Subcutaneous adipose tissue (tissue), 4 donors: ENCODE data around the gene ZNF57. TPM values are rescaled to one million over a fixed set of nuclear protein-coding genes. Genes with fewer than 3 reads are reported as not detected.

Experiments
- total RNA-seq, 4 donors: library from RNA; depleted of rRNA; stranded (reverse); fragments of >200 nt; gene quantifications; one replicate each; pipeline ENCODE4 v1.1.0, GENCODE V29; 2016
- TF ChIP-seq, protein P1 (sequence below): fragments of 450-650 bp; IDR thresholded peaks from one replicate; pipeline ENCODE4 v1.5.1; 2016; ENCODE audit warnings: low read depth, mild to moderate bottlenecking, control low read depth, antibody characterized with exemption, moderate library complexity

Gene ZNF57
- total RNA-seq, 4 donors from 2014 or later = 2.9 to 5.5 (median 3.5) TPM

DNA sequence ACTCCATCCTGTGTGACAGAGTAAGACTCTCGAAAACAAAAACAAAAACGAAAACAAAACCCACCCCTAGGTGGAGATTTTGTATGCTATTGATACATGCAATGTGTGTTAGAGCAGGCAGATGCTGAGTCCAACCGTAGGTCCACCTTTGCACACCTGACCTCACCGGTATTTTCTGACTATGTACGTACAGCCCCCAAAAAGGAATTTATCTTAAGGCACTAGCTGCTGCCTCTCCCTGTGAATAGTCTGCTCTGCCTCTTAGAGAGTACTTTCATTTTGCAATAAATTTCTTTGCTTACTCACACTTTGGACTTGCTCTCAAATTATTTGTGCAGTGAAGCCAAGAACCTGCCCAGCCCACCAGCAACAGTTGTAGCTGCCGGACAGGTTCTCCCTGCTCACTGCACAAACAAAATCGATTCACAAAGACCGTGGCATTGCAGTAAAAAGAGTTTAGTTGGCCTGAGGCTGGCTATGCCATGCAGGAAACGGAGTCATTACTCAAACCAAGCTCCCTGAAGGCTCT lies 52.3 kb downstream of the ZNF57 start:
- TF ChIP-seq, protein P1, sequence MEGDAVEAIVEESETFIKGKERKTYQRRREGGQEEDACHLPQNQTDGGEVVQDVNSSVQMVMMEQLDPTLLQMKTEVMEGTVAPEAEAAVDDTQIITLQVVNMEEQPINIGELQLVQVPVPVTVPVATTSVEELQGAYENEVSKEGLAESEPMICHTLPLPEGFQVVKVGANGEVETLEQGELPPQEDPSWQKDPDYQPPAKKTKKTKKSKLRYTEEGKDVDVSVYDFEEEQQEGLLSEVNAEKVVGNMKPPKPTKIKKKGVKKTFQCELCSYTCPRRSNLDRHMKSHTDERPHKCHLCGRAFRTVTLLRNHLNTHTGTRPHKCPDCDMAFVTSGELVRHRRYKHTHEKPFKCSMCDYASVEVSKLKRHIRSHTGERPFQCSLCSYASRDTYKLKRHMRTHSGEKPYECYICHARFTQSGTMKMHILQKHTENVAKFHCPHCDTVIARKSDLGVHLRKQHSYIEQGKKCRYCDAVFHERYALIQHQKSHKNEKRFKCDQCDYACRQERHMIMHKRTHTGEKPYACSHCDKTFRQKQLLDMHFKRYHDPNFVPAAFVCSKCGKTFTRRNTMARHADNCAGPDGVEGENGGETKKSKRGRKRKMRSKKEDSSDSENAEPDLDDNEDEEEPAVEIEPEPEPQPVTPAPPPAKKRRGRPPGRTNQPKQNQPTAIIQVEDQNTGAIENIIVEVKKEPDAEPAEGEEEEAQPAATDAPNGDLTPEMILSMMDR = no peak

DNA sequence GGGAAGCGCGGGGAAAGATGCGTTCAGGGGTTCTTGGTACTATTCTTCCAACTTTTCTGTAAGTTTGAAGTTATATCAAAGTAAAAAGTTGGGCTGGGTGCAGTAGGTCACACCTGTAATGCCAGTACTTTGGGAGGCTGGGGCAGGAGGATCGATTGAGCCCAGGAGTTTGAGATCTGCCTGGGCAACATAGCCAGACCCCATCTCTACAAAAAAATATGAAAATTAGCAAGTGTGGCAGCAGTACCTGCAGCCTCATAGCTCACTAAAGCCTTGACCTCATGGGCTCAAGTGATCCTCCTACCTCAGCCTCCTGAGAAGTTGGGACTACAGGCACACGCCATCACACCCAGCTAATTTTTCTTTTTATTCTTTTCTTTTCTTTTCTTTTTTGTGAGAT lies 56.4 kb downstream of the ZNF57 start:
- TF ChIP-seq, protein P1 = no peak

DNA sequence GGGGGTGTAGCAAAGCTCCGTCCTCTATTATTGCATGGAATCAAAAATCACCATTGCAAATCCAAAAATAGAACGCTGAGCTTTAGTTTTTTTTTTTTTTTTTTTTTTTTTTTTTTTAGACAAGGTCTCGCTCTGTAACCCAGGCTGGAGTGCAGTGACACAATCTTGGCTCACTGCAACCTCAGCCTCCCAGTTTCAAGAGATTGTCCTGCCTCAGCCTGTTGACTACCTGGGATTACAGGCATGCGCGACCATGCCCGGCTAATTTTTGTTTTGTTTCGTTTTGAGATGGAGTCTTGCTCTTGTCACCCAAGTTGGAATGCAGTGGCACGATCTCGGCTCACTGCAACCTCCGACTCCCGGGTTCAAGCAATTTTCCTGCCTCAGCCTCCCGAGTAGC lies 59.4 kb downstream of the ZNF57 start:
- TF ChIP-seq, protein P1 = no peak

DNA sequence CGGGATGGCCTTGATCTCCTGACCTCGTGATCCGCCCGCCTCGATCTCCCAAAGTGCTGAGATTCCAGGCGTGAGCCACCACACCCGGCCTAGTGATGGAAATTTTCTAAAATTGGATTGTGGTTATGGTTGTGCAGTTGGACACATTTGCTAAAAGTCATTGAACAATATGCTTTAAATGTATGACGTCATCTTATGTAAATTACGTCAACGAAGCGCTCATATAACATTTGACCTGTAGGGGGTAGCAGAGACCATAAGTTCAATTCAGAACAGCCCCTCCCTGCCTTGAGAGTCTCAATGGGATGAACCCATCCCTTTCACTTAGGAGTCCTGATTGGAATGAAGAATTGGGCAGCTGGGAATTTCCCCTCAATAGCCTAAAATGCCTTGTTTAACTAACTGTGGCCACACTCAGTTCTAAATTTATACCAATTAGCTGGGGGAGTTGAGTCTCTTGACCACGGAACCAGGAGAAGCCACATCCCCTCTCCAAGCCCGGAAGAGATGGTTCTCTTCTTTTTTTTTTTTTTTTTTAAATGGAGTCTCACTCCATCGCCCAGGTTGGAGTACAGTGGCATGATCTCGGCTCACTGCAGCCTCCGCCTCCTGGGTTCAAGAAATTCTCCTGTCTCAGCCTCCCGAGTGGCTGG lies 61.4 kb downstream of the ZNF57 start:
- TF ChIP-seq, protein P1 = no peak

DNA sequence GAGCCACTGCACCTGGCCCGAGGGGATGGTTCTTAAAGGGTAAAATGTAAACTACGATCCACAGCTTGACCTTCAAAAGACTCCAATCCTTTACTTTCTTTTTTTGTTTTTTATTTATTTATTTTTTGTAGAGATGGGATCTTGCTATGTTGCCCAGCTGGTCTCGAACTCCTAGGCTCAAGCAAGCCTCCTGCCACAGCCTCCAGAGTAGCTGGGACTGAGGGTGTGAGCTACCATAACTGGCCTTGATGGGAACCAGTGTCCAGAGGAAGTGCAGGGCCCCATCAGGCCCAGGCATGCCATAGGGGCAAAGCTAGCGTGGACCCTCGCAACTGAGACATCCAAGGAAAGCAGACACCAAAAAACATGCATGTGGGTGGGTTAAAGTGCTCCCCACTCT lies 62.4 kb downstream of the ZNF57 start:
- TF ChIP-seq, protein P1 = no peak

DNA sequence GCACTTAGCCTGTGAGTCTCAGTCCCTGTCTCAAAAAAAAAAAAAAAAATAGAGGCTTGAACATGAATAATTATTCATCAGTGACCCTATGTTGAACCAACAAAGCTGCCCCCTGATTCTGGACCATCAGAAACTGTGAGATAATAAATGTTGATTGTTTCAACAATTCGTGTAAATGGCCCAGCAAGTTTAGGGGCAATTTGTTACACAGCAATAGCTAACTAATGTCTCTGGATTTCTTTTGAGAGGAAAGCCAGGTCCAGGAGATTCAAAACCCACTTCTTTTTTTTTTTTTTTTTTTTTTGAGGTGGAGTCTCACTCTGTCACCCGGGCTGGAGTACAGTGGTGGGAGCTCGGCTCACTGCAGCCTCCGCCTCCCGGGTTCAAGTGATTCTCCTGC lies 64.1 kb downstream of the ZNF57 start:
- TF ChIP-seq, protein P1 = no peak

DNA sequence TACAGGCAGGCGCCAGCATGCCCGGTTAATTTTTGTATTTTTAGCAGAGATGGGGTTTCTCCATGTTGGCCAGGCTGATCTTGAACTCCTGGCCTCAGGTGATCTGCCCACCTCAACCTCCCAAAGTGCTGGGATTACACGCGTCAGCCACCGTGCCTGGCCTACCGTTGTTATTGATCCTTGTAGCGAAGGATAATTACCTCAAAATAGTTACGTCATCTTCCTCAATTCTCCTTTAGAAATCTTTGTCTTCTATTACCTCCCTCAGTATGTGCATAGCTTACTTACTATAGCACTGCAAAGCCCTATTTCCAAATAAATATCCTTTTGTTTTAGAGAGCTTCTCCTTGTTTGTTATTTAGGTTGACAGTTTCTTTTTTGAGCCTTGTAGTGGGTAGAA lies 67.2 kb downstream of the ZNF57 start:
- TF ChIP-seq, protein P1 = no peak

Other genes with a start within 250 kb of the ZNF57 start
- 1 to 10 TPM in 2 of 4 donors, under 1 TPM in 2; 0.16 to 3.6 (median 0.82) TPM for gene GNG7, start 198.2 kb upstream of the ZNF57 start, total RNA-seq
- gene DIRAS1, start 179.6 kb upstream of the ZNF57 start, total RNA-seq = under 1 TPM in 3 of 4 donors, not detected in 1; 0.16 to 0.85 (median 0.44) TPM
- gene SLC39A3, start 160.9 kb upstream of the ZNF57 start, total RNA-seq = 10 to 100 TPM; 15.2 to 25.4 (median 21.3) TPM
- gene SGTA, start 117.7 kb upstream of the ZNF57 start, total RNA-seq = 10 to 100 TPM; 14.8 to 43.1 (median 24.2) TPM
- gene THOP1, start 115.4 kb upstream of the ZNF57 start, total RNA-seq = 10 to 100 TPM; 10.4 to 23.2 (median 21.5) TPM
- gene ZNF554, start 81.1 kb upstream of the ZNF57 start, total RNA-seq = 1 to 10 TPM; 2.4 to 7.0 (median 3.0) TPM
- gene ZNF555, start 59.5 kb upstream of the ZNF57 start, total RNA-seq = 1 to 10 TPM; 4.1 to 8.5 (median 6.1) TPM
- gene ZNF556, start 33.6 kb upstream of the ZNF57 start, total RNA-seq = not detected
- gene ZNF77, start 44.0 kb downstream of the ZNF57 start, total RNA-seq = 1 to 10 TPM; 2.1 to 6.0 (median 3.1) TPM
- gene TLE6, start 76.6 kb downstream of the ZNF57 start, total RNA-seq = 1 to 10 TPM in 1 of 4 donors, not detected in 3; 1.8 TPM
- 10 to 100 TPM in 2 of 4 donors, 1 to 10 TPM in 2; 6.5 to 29.7 (median 16.3) TPM for gene TLE2, start 128.4 kb downstream of the ZNF57 start, total RNA-seq
- 100 to 1,000 TPM; 200 to 309 (median 226) TPM for gene TLE5, start 161.6 kb downstream of the ZNF57 start, total RNA-seq
- gene GNA11, start 193.4 kb downstream of the ZNF57 start, total RNA-seq = 10 to 100 TPM; 20.2 to 57.3 (median 27.4) TPM
- 10 to 100 TPM in 1 of 4 donors, 1 to 10 TPM in 3; 5.3 to 18.5 (median 8.4) TPM for gene GNA15, start 235.1 kb downstream of the ZNF57 start, total RNA-seq